ENCODE measurements around the gene KRT10.
"Not testable (repeated sequence)": the region's sequence is repeated elsewhere in the genome, so short reads cannot be mapped to it uniquely, and the experiment has no call there.

The KRT10 gene

GRCh38 chr17:40822132-40822812 is at the start of gene KRT10:
Gene KRT10 (minus strand): TSS chr17:40822614. CDS start chr17:40822585, 29 bp downstream.
- no peak for DNase-seq

- no peak for DNase-seq
These were observed 48.9 kb upstream of the KRT10 start for GRCh38 chr17:40871316-40871715.

GRCh38 chr17:40870136-40870535 is 47.7 kb upstream of the KRT10 start:
- DNase-seq, result no peak

- DNase-seq, result no peak
These were observed 44.4 kb upstream of the KRT10 start, which contains the start of gene KRT12 for GRCh38 chr17:40866838-40867237. Gene KRT12 (minus strand): TSS chr17:40867223. CDS start chr17:40867186, 37 bp downstream.

GRCh38 chr17:40864661-40865390 is 42.4 kb upstream of the KRT10 start:
- no peak for DNase-seq

- DNase-seq, result no peak
These were observed 40.7 kb upstream of the KRT10 start for GRCh38 chr17:40862985-40863733.

- no peak for DNase-seq
These were observed 37.1 kb upstream of the KRT10 start for GRCh38 chr17:40859536-40859935.

GRCh38 chr17:40858667-40859066 is 36.3 kb upstream of the KRT10 start:
- not testable (repeated sequence) for DNase-seq

- no peak for DNase-seq
These were observed 35.1 kb upstream of the KRT10 start for GRCh38 chr17:40857535-40857934.

GRCh38 chr17:40854175-40854814 is 31.9 kb upstream of the KRT10 start:
- DNase-seq, result no peak

- no peak for DNase-seq
These were observed 29.9 kb upstream of the KRT10 start for GRCh38 chr17:40852364-40852763.

- no peak for DNase-seq
These were observed 28.0 kb upstream of the KRT10 start for GRCh38 chr17:40850293-40850972.

- no peak for DNase-seq
These were observed 27.3 kb upstream of the KRT10 start for GRCh38 chr17:40849723-40850122.

GRCh38 chr17:40848583-40849235 is 26.3 kb upstream of the KRT10 start:
- DNase-seq, result no peak

- DNase-seq, result no peak
These were observed 24.2 kb upstream of the KRT10 start for GRCh38 chr17:40846515-40847144.

- no peak for DNase-seq
These were observed 22.3 kb upstream of the KRT10 start for GRCh38 chr17:40844671-40845107.

GRCh38 chr17:40843242-40843641 is 20.8 kb upstream of the KRT10 start:
- no peak for DNase-seq

- no peak for DNase-seq
These were observed 18.8 kb upstream of the KRT10 start for GRCh38 chr17:40841246-40841645.

- no peak for DNase-seq
These were observed 16.8 kb upstream of the KRT10 start for GRCh38 chr17:40839194-40839593.

GRCh38 chr17:40836020-40836419 is 13.6 kb upstream of the KRT10 start:
- DNase-seq, result no peak

- no peak for DNase-seq
These were observed 11.5 kb upstream of the KRT10 start for GRCh38 chr17:40833882-40834281.

Data from activated naive CD4-positive, alpha-beta T cell treated with Interleukin-2 at 50 U/mL for 16 hours (primary cell).